A549 treated with GW870086 at 1 μM for 4 hours (cell line): ENCODE results near the gene YKT6. TPM values are rescaled to one million over a fixed set of nuclear protein-coding genes. Genes with fewer than 3 reads are reported as not detected.

Experiments
- total RNA-seq: library from RNA; stranded (reverse); fragments of 200-300 nt; extraction: Qiagen RNA extraction; gene quantifications from 5 replicates; pipeline ENCODE4 v1.2.3, GENCODE V29; 2022; ENCODE audit warnings: low read depth

YKT6 gene
- 114 to 129 TPM (median 120 TPM) in 5 replicates for total RNA-seq

GRCh38 chr7:44200699-44201461, at the start of gene YKT6:
Gene YKT6, plus strand, starts transcription at chr7:44200978. Its CDS starts 158 bp downstream, at chr7:44201136.

GRCh38 chr7:44189286-44189992, 11.3 kb upstream of the YKT6 start, which contains the start of gene GCK:
Gene GCK, minus strand, starts transcription at chr7:44189439. Its CDS starts 486 bp downstream, at chr7:44188953.

Other genes starting within 250 kb of the YKT6 start
- not detected in 5 replicates for gene SPDYE1, start 203.1 kb upstream of the YKT6 start, total RNA-seq
- gene DBNL, start 156.3 kb upstream of the YKT6 start, total RNA-seq: 62.4 to 69.5 TPM (median 65.4 TPM) in 5 replicates
- gene PGAM2, start 135.4 kb upstream of the YKT6 start, total RNA-seq: not detected in 5 replicates
- 5.1 to 8.1 TPM (median 7.3 TPM) in 5 replicates for gene POLM, start 118.4 kb upstream of the YKT6 start, total RNA-seq
- 0.14 to 0.21 TPM in 2 of 5 replicates, not detected in the others for gene AEBP1, start 96.6 kb upstream of the YKT6 start, total RNA-seq
- 145 to 166 TPM (median 162 TPM) in 5 replicates for gene POLD2, start 77.4 kb upstream of the YKT6 start, total RNA-seq
- not detected in 5 replicates for gene MYL7, start 59.6 kb upstream of the YKT6 start, total RNA-seq
- not detected in 5 replicates for gene GCK, start 11.5 kb upstream of the YKT6 start, total RNA-seq
- 0.09 to 0.34 TPM (median 0.14 TPM) in 5 replicates for gene CAMK2B, start 124.6 kb downstream of the YKT6 start, total RNA-seq